Stomach (tissue), 4 donors: Measurements from ENCODE around the gene ERG.

ENCODE experiments used
- CTCF ChIP-seq, 7 experiments: fragments of 450-650 bp in 4 of 7; fragments of 200-600 bp in 3 of 7; sonication (generic) in 3 of 7; IDR thresholded peaks; one replicate each; pipeline ENCODE4 v1.5.1; 2016 to 2019; ENCODE audit warnings: antibody characterized with exemption in 7 of 7, control low read depth in 2 of 7, mild to moderate bottlenecking in 1 of 7
- EP300 ChIP-seq: sonication (generic); formaldehyde crosslinking; IDR thresholded peaks from one replicate; pipeline ENCODE4 v1.6.1; 2017; ENCODE audit warnings: antibody characterized with exemption
- POLR2A ChIP-seq, 4 donors: fragments of 450-650 bp; IDR thresholded peaks; one replicate each; pipeline ENCODE4 v1.6.1; 2016; ENCODE audit warnings: antibody characterized with exemption in 4 of 4, control low read depth in 2 of 4, mild to moderate bottlenecking in 1 of 4, moderate library complexity in 1 of 4
- POLR2AphosphoS5 ChIP-seq, 3 donors: sonication (generic); formaldehyde crosslinking; IDR thresholded peaks; one replicate each; pipeline ENCODE4 v1.6.1; 2016; ENCODE audit warnings: antibody characterized with exemption in 3 of 3

- no peak for TF ChIP-seq POLR2A (IDR thresholded peaks at IDR 0.05)
- TF ChIP-seq EP300, result no peak
- no peak for TF ChIP-seq CTCF (IDR thresholded peaks at IDR 0.05)
- no peak for TF ChIP-seq POLR2AphosphoS5 (IDR thresholded peaks at IDR 0.05)
These were observed 29.3 kb downstream of the ERG start for GRCh38 chr21:38468989-38469388.
